H7 (cell line): ENCODE results near the gene HERPUD2. TPM values are rescaled to one million over a fixed set of nuclear protein-coding genes. Genes with fewer than 3 reads are reported as not detected.

Source experiments
- total RNA-seq: library from RNA; depleted of rRNA; stranded (reverse); fragments of >200 nt; shearing (Covaris generic); gene quantifications from 2 replicates; pipeline ENCODE4 v1.2.3, GENCODE V29; 2014; rRNA removed

The HERPUD2 gene
- total RNA-seq, 1 experiment from 2014 or later = 16.7 TPM

Other genes starting within 250 kb of the HERPUD2 start
- gene SEPTIN7, start 105.9 kb upstream of the HERPUD2 start, total RNA-seq = 162 and 218 TPM in 2 replicates